Midbrain (tissue), 1 donor: ENCODE data around the gene RXRB.

Source experiments
- DNase-seq: peaks from one replicate; lab custom pipeline; 2025; lab: John Stamatoyannopoulos, UW

The RXRB gene

GRCh38 chr6:33211666-33212422 lies 11.4 kb upstream of the RXRB start:
- no peak for DNase-seq

GRCh38 chr6:33211136-33211535 lies 10.7 kb upstream of the RXRB start:
- no peak for DNase-seq

GRCh38 chr6:33209856-33210255 lies 9.4 kb upstream of the RXRB start:
- DNase-seq: no peak

- DNase-seq: peak; percentile 90
Observed at GRCh38 chr6:33208091-33208967, 7.9 kb upstream of the RXRB start, which contains the start of gene RING1. TSS of gene RING1 (plus strand) at chr6:33208500. CDS start at chr6:33208823, 323 bp downstream.

- no peak for DNase-seq
Observed at GRCh38 chr6:33207552-33208090, 7.2 kb upstream of the RXRB start.

- no peak for DNase-seq
Observed at GRCh38 chr6:33206864-33207551, 6.5 kb upstream of the RXRB start.

GRCh38 chr6:33206027-33206863 lies 5.8 kb upstream of the RXRB start:
- no peak for DNase-seq

GRCh38 chr6:33205191-33206026 lies 4.9 kb upstream of the RXRB start:
- no peak for DNase-seq

- DNase-seq: peak; percentile 93
Observed at GRCh38 chr6:33204415-33205190, 4.1 kb upstream of the RXRB start, which contains the start of gene HSD17B8. TSS of gene HSD17B8 (plus strand) at chr6:33204655. CDS start at chr6:33204669, 14 bp downstream.

GRCh38 chr6:33204165-33204414 lies 3.6 kb upstream of the RXRB start:
- no peak for DNase-seq

- no peak for DNase-seq
Observed at GRCh38 chr6:33203443-33204164, 3.1 kb upstream of the RXRB start.

GRCh38 chr6:33202799-33203198 lies 2.3 kb upstream of the RXRB start:
- DNase-seq: no peak

- no peak for DNase-seq
Observed at GRCh38 chr6:33201935-33202334, 1.5 kb upstream of the RXRB start.

GRCh38 chr6:33201147-33201545 lies 681 bp upstream of the RXRB start:
- no peak for DNase-seq

- peak; percentile 75 for DNase-seq
Observed at GRCh38 chr6:33199687-33200218, 712 bp downstream of the RXRB start.

- no peak for DNase-seq
Observed at GRCh38 chr6:33198853-33199436, 1.5 kb downstream of the RXRB start.

GRCh38 chr6:33198159-33198852 lies 2.2 kb downstream of the RXRB start:
- no peak for DNase-seq
